ENCODE data around the gene PRDM16. TPM values are rescaled to one million over a fixed set of nuclear protein-coding genes. Genes with fewer than 3 reads are reported as not detected.
"Not testable (repeated sequence)": the region's sequence is repeated elsewhere in the genome, so short reads cannot be mapped to it uniquely, and the experiment has no call there.

The PRDM16 gene
- polyA plus RNA-seq, 6 donors from 2014 or later = not detected

DNA sequence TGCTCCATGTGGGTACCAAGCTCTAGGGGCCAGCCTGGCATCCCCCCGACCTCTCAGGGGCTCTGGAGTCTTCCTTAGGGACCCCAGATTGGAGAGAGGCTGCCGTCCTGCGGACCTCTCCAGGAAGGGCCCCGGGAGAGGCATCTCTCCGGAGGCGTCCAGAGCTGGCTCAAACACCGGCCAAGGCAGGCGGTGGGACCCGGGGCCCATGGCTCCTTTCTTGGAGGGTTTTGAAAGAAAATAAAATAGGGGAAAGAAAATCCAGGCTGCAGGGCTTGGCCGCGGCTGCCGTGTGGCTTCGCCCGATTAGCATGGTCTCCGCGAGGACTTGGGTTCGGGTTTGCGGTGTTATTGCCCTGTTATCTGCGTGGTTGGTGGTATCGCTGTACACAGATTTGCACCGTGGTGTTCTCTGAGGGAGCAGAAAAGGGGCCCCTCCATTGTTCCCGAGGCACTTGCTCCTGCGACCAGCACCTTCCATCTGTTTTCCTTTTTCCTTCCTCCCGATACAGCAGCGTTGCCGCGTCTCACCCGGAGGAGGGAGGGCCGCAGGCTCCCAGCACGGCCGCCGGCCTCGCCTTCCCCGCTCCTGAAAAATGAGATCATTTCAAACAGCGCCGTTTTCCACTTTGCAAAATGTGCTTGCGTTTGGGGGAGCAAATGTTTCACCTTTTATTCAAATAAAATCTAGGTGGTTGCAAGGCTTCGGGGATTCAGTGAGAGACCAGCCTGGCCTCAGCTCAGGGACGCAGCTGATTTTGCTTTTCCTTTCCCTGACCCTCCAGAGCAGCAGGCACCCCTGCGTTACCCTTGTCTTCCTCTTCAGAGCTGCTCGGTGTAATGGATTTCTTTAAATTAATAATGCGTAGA, 86.3 kb downstream of the PRDM16 start:
- Mint-ChIP-seq H3K36me3 (no peaks in the 10 kb centered on the region), H3K9me3 (no peaks in the 10 kb centered on the region), H3K4me1 (peaks cover 0 to under 1% (median 0%) of the 10 kb centered on the region in 3 donors), H3K27ac (no peak overlapping the region), H3K4me3 (no peak overlapping the region), H3K27me3 (peaks cover 25 to 59% (median 37%) of the 10 kb centered on the region in 3 donors)
- no peak for ATAC-seq (ENCODE audit: low read depth in 2 of 2)
- DNase-seq = no peak

GRCh38 chr1:3155926-3156220, 86.9 kb downstream of the PRDM16 start:
- Mint-ChIP-seq H3K27ac (no peak overlapping the region), H3K4me1 (peaks cover 0 to 6% (median 4%) of the 10 kb centered on the region in 3 donors), H3K9me3 (no peaks in the 10 kb centered on the region), H3K4me3 (no peak overlapping the region), H3K36me3 (no peaks in the 10 kb centered on the region), H3K27me3 (peaks cover 26 to 65% (median 37%) of the 10 kb centered on the region in 3 donors)
- DNase-seq = no peak
- no peak for ATAC-seq (ENCODE audit: low read depth in 2 of 2)

GRCh38 chr1:3156936-3157335, 87.9 kb downstream of the PRDM16 start:
- DNase-seq (no peak), ATAC-seq (ENCODE audit: low read depth in 2 of 2) (no peak)
- H3K9me3 Mint-ChIP-seq = no peaks in the 10 kb centered on the region
- peaks cover 28 to 73% (median 35%) of the 10 kb centered on the region in 3 donors for H3K27me3 Mint-ChIP-seq
- H3K4me3 Mint-ChIP-seq = no peak overlapping the region
- no peak overlapping the region for H3K27ac Mint-ChIP-seq
- H3K36me3 Mint-ChIP-seq = no peaks in the 10 kb centered on the region
- H3K4me1 Mint-ChIP-seq = peaks cover 0 to 8% (median 8%) of the 10 kb centered on the region in 3 donors

GRCh38 chr1:3158347-3158746, 89.3 kb downstream of the PRDM16 start:
- no peak overlapping the region for H3K4me3 Mint-ChIP-seq

DNA sequence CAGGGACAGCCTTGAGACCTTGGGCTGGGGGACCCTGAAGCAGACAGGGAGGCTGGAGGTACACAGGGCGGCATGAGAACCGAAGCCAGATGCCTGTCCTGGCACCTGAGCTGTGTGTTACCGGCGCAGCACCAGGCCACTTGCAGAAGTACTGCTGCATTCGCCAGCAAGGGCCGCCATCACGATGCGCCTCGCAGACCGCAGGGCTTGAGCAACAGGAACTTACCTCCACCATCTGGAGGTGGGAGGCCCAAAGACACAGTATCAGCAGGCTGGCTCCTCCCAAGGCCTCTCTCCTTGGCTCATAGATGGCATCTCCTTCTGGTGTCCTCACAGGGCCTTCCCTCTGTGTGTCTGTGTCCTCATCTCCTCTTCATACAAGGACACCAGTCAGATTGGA, 90.1 kb downstream of the PRDM16 start:
- peak overlapping the region in 1 of 6 donors; percentile 51 for H3K27ac Mint-ChIP-seq
- H3K4me1 Mint-ChIP-seq = peaks cover 0 to 8% (median 8%) of the 10 kb centered on the region in 3 donors
- ATAC-seq (ENCODE audit: low read depth in 2 of 2) (no peak), DNase-seq (no peak)
- H3K4me3 Mint-ChIP-seq = no peak overlapping the region
- no peaks in the 10 kb centered on the region for H3K36me3 Mint-ChIP-seq
- H3K27me3 Mint-ChIP-seq = peaks cover 21 to 74% (median 36%) of the 10 kb centered on the region in 3 donors
- no peaks in the 10 kb centered on the region for H3K9me3 Mint-ChIP-seq

More at GRCh38 chr1:3158347-3158746, 89.3 kb downstream of the PRDM16 start:
- Mint-ChIP-seq H3K9me3 (no peaks in the 10 kb centered on the region), H3K4me1 (peaks cover 0 to 8% (median 8%) of the 10 kb centered on the region in 3 donors), H3K27me3 (peaks cover 24 to 74% (median 36%) of the 10 kb centered on the region in 3 donors), H3K27ac (peak overlapping the region in 1 of 6 donors; percentile 59), H3K36me3 (no peaks in the 10 kb centered on the region)
- ATAC-seq (ENCODE audit: low read depth in 2 of 2) (no peak), DNase-seq (no peak)

- DNase-seq = no peak
- H3K9me3 Mint-ChIP-seq = no peaks in the 10 kb centered on the region
- peaks cover 16 to 65% (median 36%) of the 10 kb centered on the region in 3 donors for H3K27me3 Mint-ChIP-seq
- no peaks in the 10 kb centered on the region for H3K36me3 Mint-ChIP-seq
- H3K4me1 Mint-ChIP-seq = peaks cover 0 to 8% (median 8%) of the 10 kb centered on the region in 3 donors
- H3K4me3 Mint-ChIP-seq = no peak overlapping the region
- no peak for ATAC-seq (ENCODE audit: low read depth in 2 of 2)
- H3K27ac Mint-ChIP-seq = no peak overlapping the region
Measured at GRCh38 chr1:3159996-3160395, 91.0 kb downstream of the PRDM16 start.

DNA sequence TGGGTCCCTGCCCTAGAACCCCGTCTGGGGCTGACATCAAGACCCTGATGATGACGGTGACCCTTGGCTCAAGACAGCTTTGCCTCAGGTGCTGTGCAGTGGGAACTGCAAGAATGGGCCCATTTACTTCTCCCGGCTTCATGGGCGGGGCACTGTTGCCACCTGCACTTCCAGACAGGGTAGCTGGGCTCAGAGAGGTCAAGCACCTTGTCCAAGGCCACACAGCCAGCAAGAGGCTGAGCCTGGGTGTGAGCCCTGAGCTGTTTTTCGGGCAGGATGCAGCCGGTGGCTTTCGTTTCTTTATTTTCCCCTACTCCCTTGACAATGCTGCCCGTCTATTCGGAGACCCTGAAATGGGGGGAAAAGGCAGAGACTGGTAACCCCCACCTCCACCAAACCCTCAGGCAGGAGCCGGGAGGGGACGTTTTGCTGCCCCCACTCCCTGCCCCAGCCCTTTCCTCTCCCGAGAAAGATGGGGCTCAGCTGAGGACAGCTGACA, 91.7 kb downstream of the PRDM16 start:
- no peak overlapping the region for H3K27ac Mint-ChIP-seq
- H3K4me1 Mint-ChIP-seq = peaks cover 0 to 8% (median 8%) of the 10 kb centered on the region in 3 donors
- H3K27me3 Mint-ChIP-seq = peaks cover 15 to 58% (median 29%) of the 10 kb centered on the region in 3 donors
- peak overlapping the region in 6 of 8 donors; percentile 18 to 85 (median 59) for H3K4me3 Mint-ChIP-seq
- no peaks in the 10 kb centered on the region for H3K9me3 Mint-ChIP-seq
- H3K36me3 Mint-ChIP-seq = no peaks in the 10 kb centered on the region
- ATAC-seq (ENCODE audit: low read depth in 2 of 2) (no peak), DNase-seq (no peak)

- peak overlapping the region in 6 of 8 donors; percentile 18 to 85 (median 59) for H3K4me3 Mint-ChIP-seq
- H3K36me3 Mint-ChIP-seq = no peaks in the 10 kb centered on the region
- H3K27ac Mint-ChIP-seq = peak overlapping the region in 1 of 6 donors; percentile 83
- H3K27me3 Mint-ChIP-seq = peaks cover 9 to 52% (median 22%) of the 10 kb centered on the region in 3 donors
- DNase-seq (no peak), ATAC-seq (ENCODE audit: low read depth in 2 of 2) (no peak)
- peaks cover 0 to 8% (median 8%) of the 10 kb centered on the region in 3 donors for H3K4me1 Mint-ChIP-seq
- no peaks in the 10 kb centered on the region for H3K9me3 Mint-ChIP-seq
Measured at GRCh38 chr1:3161176-3161840, 92.3 kb downstream of the PRDM16 start.

- H3K4me3 Mint-ChIP-seq = peak overlapping the region in 2 of 8 donors; percentile 10 to 44
- peak overlapping the region in 1 of 6 donors; percentile 50 for H3K27ac Mint-ChIP-seq
- DNase-seq (no peak), ATAC-seq (ENCODE audit: low read depth in 2 of 2) (no peak)
- peaks cover 11 to 41% (median 18%) of the 10 kb centered on the region in 3 donors for H3K27me3 Mint-ChIP-seq
- H3K9me3 Mint-ChIP-seq = no peaks in the 10 kb centered on the region
- peaks cover 0 to 8% (median 8%) of the 10 kb centered on the region in 3 donors for H3K4me1 Mint-ChIP-seq
- no peaks in the 10 kb centered on the region for H3K36me3 Mint-ChIP-seq
Measured at GRCh38 chr1:3162322-3162882, 93.4 kb downstream of the PRDM16 start.

DNA sequence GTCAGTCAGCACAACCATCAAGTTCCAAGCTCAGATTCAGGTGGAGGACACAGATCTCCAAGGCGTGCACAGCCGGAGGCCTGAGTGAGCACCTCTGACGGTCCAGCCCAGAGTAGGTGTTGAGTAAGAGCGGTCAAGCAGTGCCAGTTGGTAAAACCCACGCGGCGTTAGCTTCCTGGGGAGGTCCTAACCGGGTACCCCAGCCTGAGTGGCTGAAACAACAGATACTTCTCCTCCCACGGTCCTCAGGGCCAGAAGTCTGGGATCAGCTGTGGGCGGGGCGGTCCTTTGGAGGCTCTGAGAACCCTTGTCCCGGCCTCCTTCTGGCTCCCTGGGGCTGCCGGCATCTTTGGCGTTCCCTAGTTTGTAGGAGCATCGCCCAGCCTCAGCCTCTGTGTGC, 94.4 kb downstream of the PRDM16 start:
- ATAC-seq (ENCODE audit: low read depth in 2 of 2) = no peak
- no peaks in the 10 kb centered on the region for H3K9me3 Mint-ChIP-seq
- peaks cover 0 to 8% (median 8%) of the 10 kb centered on the region in 3 donors for H3K4me1 Mint-ChIP-seq
- no peaks in the 10 kb centered on the region for H3K36me3 Mint-ChIP-seq
- no peak for DNase-seq
- no peak overlapping the region for H3K4me3 Mint-ChIP-seq
- H3K27ac Mint-ChIP-seq = no peak overlapping the region
- peaks cover 6 to 38% (median 14%) of the 10 kb centered on the region in 3 donors for H3K27me3 Mint-ChIP-seq

DNA sequence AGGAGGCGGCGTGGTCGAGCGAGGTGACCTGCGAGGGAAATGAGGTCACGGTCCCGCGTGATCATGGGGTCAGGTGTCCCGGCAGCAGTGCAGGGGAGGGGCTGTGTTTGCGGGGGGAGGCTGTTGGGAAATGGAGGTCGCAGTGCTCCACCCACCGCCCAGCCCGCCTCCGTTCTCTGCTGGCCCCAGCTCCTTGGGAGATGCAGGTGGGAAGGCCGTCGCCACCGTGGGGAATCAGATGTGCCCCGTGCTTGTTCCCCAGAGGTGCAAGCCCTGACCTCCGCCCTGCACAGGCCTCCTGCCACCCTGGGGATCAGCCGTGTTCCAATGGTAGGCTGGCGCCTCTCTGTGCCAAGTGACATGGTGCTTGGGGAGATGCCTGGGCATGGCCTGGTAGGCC, 95.7 kb downstream of the PRDM16 start:
- H3K27me3 Mint-ChIP-seq = peaks cover 6 to 28% (median 8%) of the 10 kb centered on the region in 3 donors
- ATAC-seq (ENCODE audit: low read depth in 2 of 2) (no peak), DNase-seq (no peak)
- no peaks in the 10 kb centered on the region for H3K36me3 Mint-ChIP-seq
- H3K27ac Mint-ChIP-seq = no peak overlapping the region
- peaks cover 0 to 8% (median 8%) of the 10 kb centered on the region in 3 donors for H3K4me1 Mint-ChIP-seq
- H3K9me3 Mint-ChIP-seq = no peaks in the 10 kb centered on the region
- H3K4me3 Mint-ChIP-seq = no peak overlapping the region

DNA sequence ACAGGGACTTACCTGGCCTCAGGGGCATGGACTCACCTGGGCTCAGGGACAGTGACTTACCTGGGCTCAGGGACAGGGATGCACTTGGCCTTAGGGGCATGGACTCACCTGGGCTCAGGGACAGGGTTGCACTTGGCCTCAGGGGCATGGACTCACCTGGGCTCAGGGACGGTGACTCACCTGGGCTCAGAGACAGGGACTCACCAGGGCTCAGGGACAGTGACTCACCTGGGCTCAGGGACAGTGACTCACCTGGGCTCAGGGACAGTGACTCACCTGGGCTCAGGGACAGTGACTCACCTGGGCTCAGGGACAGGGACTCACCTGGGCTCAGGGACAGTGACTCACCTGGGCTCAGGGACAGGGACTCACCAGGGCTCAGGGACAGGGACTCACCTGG, 96.2 kb downstream of the PRDM16 start:
- H3K9me3 Mint-ChIP-seq; DNase-seq; H3K36me3 Mint-ChIP-seq; H3K4me3 Mint-ChIP-seq; H3K4me1 Mint-ChIP-seq; H3K27ac Mint-ChIP-seq; ATAC-seq (ENCODE audit: low read depth in 2 of 2): not testable (repeated sequence)
- H3K27me3 Mint-ChIP-seq = peaks cover 6 to 28% (median 8%) of the 10 kb centered on the region in 3 donors

DNA sequence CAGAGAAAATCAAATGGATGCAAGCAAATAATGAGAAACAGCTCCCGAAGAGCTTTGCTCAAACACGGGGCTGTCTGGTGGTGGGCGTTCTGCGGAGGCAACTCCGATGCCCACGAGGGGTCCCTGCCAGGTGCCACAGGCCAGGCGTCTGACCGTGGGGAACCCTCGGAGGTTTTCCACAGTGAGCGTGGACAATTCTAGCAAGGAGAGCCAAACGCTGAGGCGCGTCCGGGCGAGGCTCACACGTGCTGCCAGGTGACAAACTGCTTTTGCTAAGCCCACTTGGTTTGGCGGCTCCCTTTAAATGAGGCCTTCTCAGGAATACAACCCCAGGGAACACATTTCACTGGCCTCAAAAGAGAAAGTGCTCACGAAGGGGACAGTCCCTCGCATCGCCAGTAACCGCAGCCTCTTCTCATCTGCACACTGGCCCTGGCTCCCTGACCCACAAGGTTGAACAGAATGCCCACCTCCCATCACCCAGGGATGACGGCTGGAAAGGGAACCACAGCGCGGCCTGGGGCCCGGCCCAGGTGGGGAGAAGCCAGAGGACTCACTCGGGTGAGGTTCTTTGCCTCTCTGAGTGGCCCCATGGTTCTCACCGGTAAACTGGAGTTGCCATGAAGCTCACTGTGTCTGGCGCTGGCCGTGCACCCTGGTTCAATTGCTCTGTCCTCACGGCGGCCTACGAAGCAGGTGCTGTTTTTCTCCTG, 97.4 kb downstream of the PRDM16 start:
- Mint-ChIP-seq H3K4me1 (peaks cover 0 to 7% (median 7%) of the 10 kb centered on the region in 3 donors), H3K9me3 (no peaks in the 10 kb centered on the region), H3K27ac (no peak overlapping the region), H3K36me3 (no peaks in the 10 kb centered on the region), H3K4me3 (no peak overlapping the region), H3K27me3 (peaks cover 8 to 24% (median 8%) of the 10 kb centered on the region in 3 donors)
- DNase-seq = no peak
- ATAC-seq (ENCODE audit: low read depth in 2 of 2) = no peak

Measured in naive B cell (primary cell).